ENCODE measurements around the gene XRCC6. TPM values are rescaled to one million over a fixed set of nuclear protein-coding genes. Genes with fewer than 3 reads are reported as not detected.

The XRCC6 gene
- total and polyA plus RNA-seq, 2 of the 13 experiments (the other 11 are each of a cell fraction or from before 2014, with no cell fraction given): 124 to 625 TPM

GRCh38 chr22:41621099-41621910 lies at the start of gene XRCC6 (continued):
- TF ChIP-seq ZNF589 (CRISPR knock-in tag; conservative IDR thresholded peaks at IDR 0.05) (peak; percentile 51; the same call in 1 of the 2 replicates), HDAC6 (IDR thresholded peaks at IDR 0.05; ENCODE audit: low read depth, low read length) (no peak), ZIK1 (CRISPR knock-in tag; IDR thresholded peaks at IDR 0.05; ENCODE audit: borderline replicate concordance, low read depth) (no peak), SNAI1 (CRISPR knock-in tag; IDR thresholded peaks at IDR 0.05; ENCODE audit: borderline replicate concordance) (no peak), ZBTB34 (CRISPR knock-in tag; IDR thresholded peaks at IDR 0.05) (no peak), BRCA1 (CRISPR knock-in tag; IDR thresholded peaks at IDR 0.05) (no peak), MAFK (conservative IDR thresholded peaks at IDR 0.05 in 1 of 2, IDR thresholded peaks at IDR 0.05 in 1 of 2; ENCODE audit: low read length in 2 of 2) (no peak), MTA1 (CRISPR knock-in tag; IDR thresholded peaks at IDR 0.05; ENCODE audit: borderline replicate concordance) (peak; percentile 41; the same call in 1 of the 2 replicates), CCAR2 (optimal IDR thresholded peaks at IDR 0.05; ENCODE audit: low read depth, low read length) (no peak), PHF8 (CRISPR knock-in tag; IDR thresholded peaks at IDR 0.05) (peak; percentile 94), NR2F2 (IDR thresholded peaks at IDR 0.05; ENCODE audit: borderline replicate concordance, low read depth) (no peak), PAX8 (CRISPR knock-in tag; IDR thresholded peaks at IDR 0.05; ENCODE audit: borderline replicate concordance) (0 out of 2 replicates have a peak, but pooled peaks have one; percentile 5), NCOA1 (CRISPR knock-in tag; IDR thresholded peaks at IDR 0.05) (peak; percentile 93), GTF3A (CRISPR knock-in tag; conservative IDR thresholded peaks at IDR 0.05) (0 out of 2 replicates have a peak, but pooled peaks have one; percentile 60), ZC3H13 (CRISPR knock-in tag; IDR thresholded peaks at IDR 0.05) (no peak), ZNF570 (CRISPR knock-in tag; IDR thresholded peaks at IDR 0.05; ENCODE audit: borderline replicate concordance) (peak; percentile 88; the same call in 1 of the 2 replicates), GMEB1 (CRISPR knock-in tag; IDR thresholded peaks at IDR 0.05; ENCODE audit: borderline replicate concordance) (peak; percentile 99), MXD4 (CRISPR knock-in tag; IDR thresholded peaks at IDR 0.05) (no peak), TBP (CRISPR knock-in tag; IDR thresholded peaks at IDR 0.05) (no peak)
- TF ChIP-seq, protein P1, sequence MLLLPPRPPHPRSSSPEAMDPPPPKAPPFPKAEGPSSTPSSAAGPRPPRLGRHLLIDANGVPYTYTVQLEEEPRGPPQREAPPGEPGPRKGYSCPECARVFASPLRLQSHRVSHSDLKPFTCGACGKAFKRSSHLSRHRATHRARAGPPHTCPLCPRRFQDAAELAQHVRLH (CRISPR knock-in tag; IDR thresholded peaks at IDR 0.05; ENCODE audit: borderline replicate concordance, low read depth): peak; percentile 78
- TF ChIP-seq, protein P2, sequence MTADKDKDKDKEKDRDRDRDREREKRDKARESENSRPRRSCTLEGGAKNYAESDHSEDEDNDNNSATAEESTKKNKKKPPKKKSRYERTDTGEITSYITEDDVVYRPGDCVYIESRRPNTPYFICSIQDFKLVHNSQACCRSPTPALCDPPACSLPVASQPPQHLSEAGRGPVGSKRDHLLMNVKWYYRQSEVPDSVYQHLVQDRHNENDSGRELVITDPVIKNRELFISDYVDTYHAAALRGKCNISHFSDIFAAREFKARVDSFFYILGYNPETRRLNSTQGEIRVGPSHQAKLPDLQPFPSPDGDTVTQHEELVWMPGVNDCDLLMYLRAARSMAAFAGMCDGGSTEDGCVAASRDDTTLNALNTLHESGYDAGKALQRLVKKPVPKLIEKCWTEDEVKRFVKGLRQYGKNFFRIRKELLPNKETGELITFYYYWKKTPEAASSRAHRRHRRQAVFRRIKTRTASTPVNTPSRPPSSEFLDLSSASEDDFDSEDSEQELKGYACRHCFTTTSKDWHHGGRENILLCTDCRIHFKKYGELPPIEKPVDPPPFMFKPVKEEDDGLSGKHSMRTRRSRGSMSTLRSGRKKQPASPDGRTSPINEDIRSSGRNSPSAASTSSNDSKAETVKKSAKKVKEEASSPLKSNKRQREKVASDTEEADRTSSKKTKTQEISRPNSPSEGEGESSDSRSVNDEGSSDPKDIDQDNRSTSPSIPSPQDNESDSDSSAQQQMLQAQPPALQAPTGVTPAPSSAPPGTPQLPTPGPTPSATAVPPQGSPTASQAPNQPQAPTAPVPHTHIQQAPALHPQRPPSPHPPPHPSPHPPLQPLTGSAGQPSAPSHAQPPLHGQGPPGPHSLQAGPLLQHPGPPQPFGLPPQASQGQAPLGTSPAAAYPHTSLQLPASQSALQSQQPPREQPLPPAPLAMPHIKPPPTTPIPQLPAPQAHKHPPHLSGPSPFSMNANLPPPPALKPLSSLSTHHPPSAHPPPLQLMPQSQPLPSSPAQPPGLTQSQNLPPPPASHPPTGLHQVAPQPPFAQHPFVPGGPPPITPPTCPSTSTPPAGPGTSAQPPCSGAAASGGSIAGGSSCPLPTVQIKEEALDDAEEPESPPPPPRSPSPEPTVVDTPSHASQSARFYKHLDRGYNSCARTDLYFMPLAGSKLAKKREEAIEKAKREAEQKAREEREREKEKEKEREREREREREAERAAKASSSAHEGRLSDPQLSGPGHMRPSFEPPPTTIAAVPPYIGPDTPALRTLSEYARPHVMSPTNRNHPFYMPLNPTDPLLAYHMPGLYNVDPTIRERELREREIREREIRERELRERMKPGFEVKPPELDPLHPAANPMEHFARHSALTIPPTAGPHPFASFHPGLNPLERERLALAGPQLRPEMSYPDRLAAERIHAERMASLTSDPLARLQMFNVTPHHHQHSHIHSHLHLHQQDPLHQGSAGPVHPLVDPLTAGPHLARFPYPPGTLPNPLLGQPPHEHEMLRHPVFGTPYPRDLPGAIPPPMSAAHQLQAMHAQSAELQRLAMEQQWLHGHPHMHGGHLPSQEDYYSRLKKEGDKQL (CRISPR knock-in tag; IDR thresholded peaks at IDR 0.05; ENCODE audit: low read depth): no peak
